ENCODE measurements around the gene ZKSCAN1.
"Not testable (repeated sequence)": the region's sequence is repeated elsewhere in the genome, so short reads cannot be mapped to it uniquely, and the experiment has no call there.

Gene ZKSCAN1

GRCh38 chr7:99979814-99980225, 35.6 kb upstream of the ZKSCAN1 start:
- Histone ChIP-seq H3K4me2 (ENCODE audit: low read length) (peak overlapping the region; percentile 65), H3K4me1 (ENCODE audit: control insufficient read depth, low read length) (peaks cover 25% of the 10 kb centered on the region), H3K4me3 (ENCODE audit: low read length) (peak overlapping the region; percentile 49), H3K27me3 (ENCODE audit: control insufficient read depth, low read length) (peaks cover 25% of the 10 kb centered on the region)
- H4K20me1 ChIP-seq (ENCODE audit: control insufficient read depth, insufficient read depth, low read depth, low read length); H3K27ac ChIP-seq (ENCODE audit: low read depth, low read length); H3K79me2 ChIP-seq (ENCODE audit: control insufficient read depth, low read length); H3K9me3 ChIP-seq (ENCODE audit: control insufficient read depth, insufficient read depth, low read length); H3F3A ChIP-seq (ENCODE audit: control insufficient read depth, insufficient read depth); H3K36me3 ChIP-seq (ENCODE audit: control insufficient read depth, low read length); H3K9me2 ChIP-seq (replicated peaks; ENCODE audit: control insufficient read depth, low read length): not testable (repeated sequence)
- TF ChIP-seq CTCF (IDR thresholded peaks at IDR 0.05; ENCODE audit: low read depth, low read length, poor library complexity, severe bottlenecking): peak; percentile 91

- not testable (repeated sequence) for H3K9me2 ChIP-seq (replicated peaks; ENCODE audit: control insufficient read depth, low read length); H3K9me3 ChIP-seq (ENCODE audit: control insufficient read depth, insufficient read depth, low read length); H4K20me1 ChIP-seq (ENCODE audit: control insufficient read depth, insufficient read depth, low read depth, low read length); H3K36me3 ChIP-seq (ENCODE audit: control insufficient read depth, low read length); H3F3A ChIP-seq (ENCODE audit: control insufficient read depth, insufficient read depth); H3K27ac ChIP-seq (ENCODE audit: low read depth, low read length); H3K79me2 ChIP-seq (ENCODE audit: control insufficient read depth, low read length)
- Histone ChIP-seq H3K4me2 (ENCODE audit: low read length) (peak overlapping the region; percentile 65), H3K4me1 (ENCODE audit: control insufficient read depth, low read length) (peaks cover 25% of the 10 kb centered on the region), H3K27me3 (ENCODE audit: control insufficient read depth, low read length) (peaks cover 31% of the 10 kb centered on the region), H3K4me3 (ENCODE audit: low read length) (peak overlapping the region; percentile 49)
These were observed 34.9 kb upstream of the ZKSCAN1 start for GRCh38 chr7:99980448-99980872.

DNA sequence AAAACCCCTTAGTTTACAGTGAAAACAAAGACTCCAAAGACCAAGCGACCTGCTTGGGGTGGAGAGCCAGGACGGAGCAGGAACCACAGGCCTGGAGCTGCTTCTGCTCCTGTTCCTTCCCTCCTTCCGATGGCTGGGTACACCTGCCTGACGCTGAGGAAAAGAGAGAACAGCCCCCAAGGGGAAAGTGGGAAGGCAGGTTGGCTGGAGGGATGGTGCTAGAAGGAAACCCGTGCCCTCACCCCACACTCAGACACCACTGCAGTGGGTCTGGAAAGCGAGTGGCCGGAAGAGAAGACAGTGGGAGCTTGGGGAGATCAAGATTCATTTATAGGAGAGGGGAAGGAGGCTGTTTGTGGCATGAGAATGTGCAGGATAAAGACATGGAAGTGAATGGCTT, 34.3 kb upstream of the ZKSCAN1 start:
- H3K79me2 ChIP-seq (ENCODE audit: control insufficient read depth, low read length); H3K9me3 ChIP-seq (ENCODE audit: control insufficient read depth, insufficient read depth, low read length); H3K9me2 ChIP-seq (replicated peaks; ENCODE audit: control insufficient read depth, low read length); H3F3A ChIP-seq (ENCODE audit: control insufficient read depth, insufficient read depth); H3K4me2 ChIP-seq (ENCODE audit: low read length); H3K4me3 ChIP-seq (ENCODE audit: low read length); H4K20me1 ChIP-seq (ENCODE audit: control insufficient read depth, insufficient read depth, low read depth, low read length); H3K27ac ChIP-seq (ENCODE audit: low read depth, low read length); H3K36me3 ChIP-seq (ENCODE audit: control insufficient read depth, low read length): not testable (repeated sequence)
- H3K4me1 ChIP-seq (ENCODE audit: control insufficient read depth, low read length): peaks cover 20% of the 10 kb centered on the region
- peaks cover 37% of the 10 kb centered on the region for H3K27me3 ChIP-seq (ENCODE audit: control insufficient read depth, low read length)

DNA sequence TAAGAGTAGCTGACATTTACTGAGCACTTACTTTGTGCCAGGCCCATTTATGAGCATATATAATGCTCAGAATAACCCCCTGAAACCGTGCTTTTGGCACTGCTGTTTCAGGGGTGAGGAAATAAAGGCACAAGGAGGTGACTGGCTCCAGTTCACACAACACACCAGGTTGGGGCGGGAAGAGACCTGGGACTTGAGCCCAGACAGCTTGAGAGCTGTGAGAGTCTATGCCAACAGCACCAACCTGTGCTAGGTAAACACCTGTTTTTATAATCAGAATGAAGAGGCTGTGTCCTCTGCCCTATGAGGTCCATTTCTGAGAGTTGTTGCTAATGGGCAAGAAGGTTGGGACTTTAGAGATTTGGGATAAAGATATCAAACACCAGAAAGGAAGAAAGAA, 30.8 kb upstream of the ZKSCAN1 start:
- Histone ChIP-seq H4K20me1 (ENCODE audit: control insufficient read depth, insufficient read depth, low read depth, low read length) (no peaks in the 10 kb centered on the region), H3K9me2 (replicated peaks; ENCODE audit: control insufficient read depth, low read length) (no peaks in the 10 kb centered on the region), H3K4me2 (ENCODE audit: low read length) (no peak overlapping the region), H3F3A (ENCODE audit: control insufficient read depth, insufficient read depth) (no peaks in the 10 kb centered on the region), H3K27me3 (ENCODE audit: control insufficient read depth, low read length) (peaks cover 46% of the 10 kb centered on the region), H3K4me3 (ENCODE audit: low read length) (no peak overlapping the region), H3K27ac (ENCODE audit: low read depth, low read length) (no peak overlapping the region), H3K36me3 (ENCODE audit: control insufficient read depth, low read length) (no peaks in the 10 kb centered on the region), H3K9me3 (ENCODE audit: control insufficient read depth, insufficient read depth, low read length) (no peaks in the 10 kb centered on the region), H3K4me1 (ENCODE audit: control insufficient read depth, low read length) (peaks cover 21% of the 10 kb centered on the region), H3K79me2 (ENCODE audit: control insufficient read depth, low read length) (no peaks in the 10 kb centered on the region)
- TF ChIP-seq CTCF (IDR thresholded peaks at IDR 0.05; ENCODE audit: low read depth, low read length, poor library complexity, severe bottlenecking): no peak

DNA sequence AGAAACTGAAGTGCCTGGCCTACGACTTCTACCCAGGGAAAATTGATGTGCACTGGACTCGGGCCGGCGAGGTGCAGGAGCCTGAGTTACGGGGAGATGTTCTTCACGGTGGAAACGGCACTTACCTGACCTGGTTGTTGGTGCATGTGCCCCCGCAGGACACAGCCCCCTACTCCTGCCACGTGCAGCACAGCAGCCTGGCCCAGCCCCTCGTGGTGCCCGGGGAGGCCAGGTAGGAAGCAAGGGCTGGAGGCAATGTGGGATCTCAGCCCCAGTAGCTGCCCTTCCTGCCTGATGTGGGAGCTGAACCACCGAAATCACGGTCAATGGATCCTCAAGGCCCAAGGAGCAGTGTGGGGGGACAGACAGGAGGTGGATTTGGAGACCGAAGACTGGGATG, 28.1 kb upstream of the ZKSCAN1 start:
- not testable (repeated sequence) for H3K9me2 ChIP-seq (replicated peaks; ENCODE audit: control insufficient read depth, low read length); H3K27ac ChIP-seq (ENCODE audit: low read depth, low read length); H3F3A ChIP-seq (ENCODE audit: control insufficient read depth, insufficient read depth); H4K20me1 ChIP-seq (ENCODE audit: control insufficient read depth, insufficient read depth, low read depth, low read length); H3K4me1 ChIP-seq (ENCODE audit: control insufficient read depth, low read length); H3K79me2 ChIP-seq (ENCODE audit: control insufficient read depth, low read length); H3K4me2 ChIP-seq (ENCODE audit: low read length); H3K9me3 ChIP-seq (ENCODE audit: control insufficient read depth, insufficient read depth, low read length); H3K4me3 ChIP-seq (ENCODE audit: low read length); H3K36me3 ChIP-seq (ENCODE audit: control insufficient read depth, low read length)
- H3K27me3 ChIP-seq (ENCODE audit: control insufficient read depth, low read length): peaks cover 51% of the 10 kb centered on the region
